Upper lobe of left lung (tissue), 4 donors: ENCODE results near the gene UBL5.
"Not testable (repeated sequence)": the region's sequence is repeated elsewhere in the genome, so short reads cannot be mapped to it uniquely, and the experiment has no call there.

Experiments used
- POLR2A ChIP-seq, 4 donors: fragments of 450-650 bp; IDR thresholded peaks; one replicate each; pipeline ENCODE4 v1.5.1; 2016 to 2017; ENCODE audit warnings: antibody characterized with exemption in 4 of 4, mild to moderate bottlenecking in 2 of 4
- POLR2AphosphoS5 ChIP-seq, 2 donors: sonication (generic); formaldehyde crosslinking; IDR thresholded peaks; one replicate each; pipeline ENCODE4 v1.5.1; 2017; ENCODE audit warnings: antibody characterized with exemption in 2 of 2
- TF ChIP-seq, protein P1 (sequence below), 6 experiments: fragments of 450-650 bp in 4 of 6; fragments of 200-600 bp in 2 of 6; sonication (generic) in 2 of 6; IDR thresholded peaks; one replicate each; pipeline ENCODE4 v1.5.1; 2016 to 2019; ENCODE audit warnings: antibody characterized with exemption in 6 of 6

DNA sequence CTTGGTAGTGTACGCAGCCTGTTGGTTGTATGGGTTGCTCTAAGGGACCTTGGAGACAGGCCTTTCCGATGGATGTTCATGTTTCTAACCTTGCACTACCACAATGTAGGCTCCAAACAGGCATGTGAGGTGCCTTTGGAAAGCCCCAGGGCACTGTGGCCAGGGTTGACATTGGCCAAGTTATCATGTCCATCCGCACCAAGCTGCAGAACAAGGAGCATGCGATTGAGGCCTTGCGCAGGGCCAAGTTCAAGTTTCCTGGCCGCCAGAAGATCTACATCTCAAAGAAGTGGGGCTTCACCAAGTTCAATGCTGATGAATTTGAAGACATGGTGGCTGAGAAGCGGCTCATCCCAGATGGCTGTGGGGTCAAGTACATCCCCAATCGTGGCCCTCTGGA, 7.7 kb upstream of the UBL5 start:
- TF ChIP-seq, protein P1, sequence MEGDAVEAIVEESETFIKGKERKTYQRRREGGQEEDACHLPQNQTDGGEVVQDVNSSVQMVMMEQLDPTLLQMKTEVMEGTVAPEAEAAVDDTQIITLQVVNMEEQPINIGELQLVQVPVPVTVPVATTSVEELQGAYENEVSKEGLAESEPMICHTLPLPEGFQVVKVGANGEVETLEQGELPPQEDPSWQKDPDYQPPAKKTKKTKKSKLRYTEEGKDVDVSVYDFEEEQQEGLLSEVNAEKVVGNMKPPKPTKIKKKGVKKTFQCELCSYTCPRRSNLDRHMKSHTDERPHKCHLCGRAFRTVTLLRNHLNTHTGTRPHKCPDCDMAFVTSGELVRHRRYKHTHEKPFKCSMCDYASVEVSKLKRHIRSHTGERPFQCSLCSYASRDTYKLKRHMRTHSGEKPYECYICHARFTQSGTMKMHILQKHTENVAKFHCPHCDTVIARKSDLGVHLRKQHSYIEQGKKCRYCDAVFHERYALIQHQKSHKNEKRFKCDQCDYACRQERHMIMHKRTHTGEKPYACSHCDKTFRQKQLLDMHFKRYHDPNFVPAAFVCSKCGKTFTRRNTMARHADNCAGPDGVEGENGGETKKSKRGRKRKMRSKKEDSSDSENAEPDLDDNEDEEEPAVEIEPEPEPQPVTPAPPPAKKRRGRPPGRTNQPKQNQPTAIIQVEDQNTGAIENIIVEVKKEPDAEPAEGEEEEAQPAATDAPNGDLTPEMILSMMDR (IDR thresholded peaks at IDR 0.05): not testable (repeated sequence)
- TF ChIP-seq POLR2A, POLR2AphosphoS5 (IDR thresholded peaks at IDR 0.05): not testable (repeated sequence)
